Measurements from ENCODE around the gene CIAO3. TPM values are rescaled to one million over a fixed set of nuclear protein-coding genes. Genes with fewer than 3 reads are reported as not detected.

CIAO3 gene
- total RNA-seq, 2 donors from 2014 or later = 25.4 to 26.4 TPM

DNA sequence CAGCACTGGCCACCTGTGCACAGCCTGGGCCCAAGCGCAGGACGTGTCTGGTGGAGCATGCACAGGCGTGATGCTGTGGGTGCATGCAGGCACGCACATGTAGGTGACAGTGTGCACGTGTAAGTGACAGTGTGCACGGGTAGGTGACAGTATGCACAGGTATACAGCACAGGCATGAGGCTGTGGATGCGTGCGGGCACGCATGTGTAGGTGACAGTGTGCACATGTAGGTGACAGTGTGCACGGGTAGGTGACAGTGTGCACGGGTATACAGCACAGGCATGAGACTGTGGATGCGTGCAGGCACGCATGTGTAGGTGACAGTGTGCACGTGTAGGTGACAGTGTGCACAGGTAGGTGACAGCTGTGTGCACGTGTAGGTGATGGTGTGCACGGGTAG, 39.5 kb upstream of the CIAO3 start:
- intact Hi-C loops (cut with DNase I) = no loop called here
- H3K36me3 ChIP-seq (replicated peaks in 1 of 2; ENCODE audit: insufficient read depth in 1 of 2, low read depth in 2 of 2) = no peaks in the 10 kb centered on the region
- no peak overlapping the region for H3K27ac ChIP-seq
- no peak overlapping the region for H3K4me3 ChIP-seq
- DNase-seq (no peak), ATAC-seq (no peak)
- H3K9me3 ChIP-seq = no peaks in the 10 kb centered on the region
- H3K4me1 ChIP-seq = peaks cover 8% of the 10 kb centered on the region
- H3K27me3 ChIP-seq = peaks cover 0 to 10% of the 10 kb centered on the region in 2 donors
- WGBS, 2 donors = 59 to 72% methylated on average over 14 to 16 of the region's 16 CpGs
- TF ChIP-seq POLR2A (IDR thresholded peaks at IDR 0.05) = no peak
- TF ChIP-seq, protein P1, sequence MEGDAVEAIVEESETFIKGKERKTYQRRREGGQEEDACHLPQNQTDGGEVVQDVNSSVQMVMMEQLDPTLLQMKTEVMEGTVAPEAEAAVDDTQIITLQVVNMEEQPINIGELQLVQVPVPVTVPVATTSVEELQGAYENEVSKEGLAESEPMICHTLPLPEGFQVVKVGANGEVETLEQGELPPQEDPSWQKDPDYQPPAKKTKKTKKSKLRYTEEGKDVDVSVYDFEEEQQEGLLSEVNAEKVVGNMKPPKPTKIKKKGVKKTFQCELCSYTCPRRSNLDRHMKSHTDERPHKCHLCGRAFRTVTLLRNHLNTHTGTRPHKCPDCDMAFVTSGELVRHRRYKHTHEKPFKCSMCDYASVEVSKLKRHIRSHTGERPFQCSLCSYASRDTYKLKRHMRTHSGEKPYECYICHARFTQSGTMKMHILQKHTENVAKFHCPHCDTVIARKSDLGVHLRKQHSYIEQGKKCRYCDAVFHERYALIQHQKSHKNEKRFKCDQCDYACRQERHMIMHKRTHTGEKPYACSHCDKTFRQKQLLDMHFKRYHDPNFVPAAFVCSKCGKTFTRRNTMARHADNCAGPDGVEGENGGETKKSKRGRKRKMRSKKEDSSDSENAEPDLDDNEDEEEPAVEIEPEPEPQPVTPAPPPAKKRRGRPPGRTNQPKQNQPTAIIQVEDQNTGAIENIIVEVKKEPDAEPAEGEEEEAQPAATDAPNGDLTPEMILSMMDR (IDR thresholded peaks at IDR 0.05) = no peak

DNA sequence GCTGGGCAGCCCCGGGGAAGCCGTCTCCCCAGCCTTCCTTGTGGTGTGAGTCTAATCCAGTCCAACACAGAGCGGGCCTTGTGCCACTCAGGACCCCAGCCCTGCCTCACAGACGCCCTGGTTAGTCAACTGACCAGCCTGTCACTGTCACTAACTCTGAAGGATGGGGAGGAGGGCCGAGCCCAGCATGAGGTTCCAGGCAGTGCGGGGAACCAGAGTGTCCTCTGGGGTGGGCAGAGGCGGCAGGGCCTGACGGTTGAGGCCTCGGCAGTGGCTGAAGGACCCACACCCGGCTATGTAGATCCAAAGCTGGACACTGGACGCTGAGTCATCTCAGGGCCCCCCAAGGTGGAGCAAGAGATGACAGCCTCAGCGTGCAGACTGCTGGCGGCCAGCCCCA, 38.8 kb upstream of the CIAO3 start:
- 35 to 65% methylated on average over 2 to 13 of the region's 13 CpGs for WGBS, 2 donors
- DNase-seq = no peak
- intact Hi-C loops (cut with DNase I) = no loop called here

DNA sequence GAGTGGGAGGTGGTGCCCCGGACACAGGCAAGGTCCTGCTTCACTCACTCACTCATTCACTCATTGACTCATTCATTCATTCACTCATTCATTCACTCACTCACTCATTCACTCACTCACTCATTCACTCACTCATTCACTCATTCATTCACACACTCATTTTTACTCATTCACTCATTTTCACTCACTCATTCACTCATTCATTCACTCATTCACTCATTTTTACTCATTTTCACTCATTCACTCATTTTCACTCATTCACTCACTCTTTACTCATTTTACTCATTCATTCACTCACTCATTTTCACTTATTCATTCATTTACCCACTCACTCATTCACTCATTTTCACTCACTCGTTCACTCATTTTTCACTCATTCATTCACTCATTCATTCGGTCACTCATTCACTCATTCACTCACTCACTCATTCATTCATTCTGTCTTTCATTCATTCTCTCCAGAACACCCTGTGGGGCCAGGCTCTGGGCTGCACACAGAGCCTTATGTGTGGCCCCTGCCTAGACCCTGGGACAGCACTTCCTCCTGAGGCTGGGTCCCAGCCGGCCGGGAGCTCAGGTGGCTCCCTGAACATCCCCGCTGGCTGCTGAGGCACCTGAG, 38.2 kb upstream of the CIAO3 start:
- Histone ChIP-seq H3K4me3 (no peak overlapping the region), H3K27me3 (peaks cover 0 to 10% of the 10 kb centered on the region in 2 donors), H3K9me3 (no peaks in the 10 kb centered on the region), H3K36me3 (replicated peaks in 1 of 2; ENCODE audit: insufficient read depth in 1 of 2, low read depth in 2 of 2) (no peaks in the 10 kb centered on the region), H3K27ac (no peak overlapping the region), H3K4me1 (peaks cover 5% of the 10 kb centered on the region)
- no peak for DNase-seq
- 65 to 67% methylated on average over 6 of the region's 6 CpGs for WGBS, 2 donors
- intact Hi-C loops (cut with DNase I) = no loop called here
- no peak for TF ChIP-seq POLR2A (IDR thresholded peaks at IDR 0.05)
- TF ChIP-seq, protein P1 (IDR thresholded peaks at IDR 0.05) = no peak
- ATAC-seq = no peak

More for the DNA sequence above, 38.8 kb upstream of the CIAO3 start:
- Histone ChIP-seq H3K9me3 (no peaks in the 10 kb centered on the region), H3K27ac (no peak overlapping the region), H3K27me3 (peaks cover 0 to 10% of the 10 kb centered on the region in 2 donors), H3K4me3 (no peak overlapping the region), H3K4me1 (peaks cover 8% of the 10 kb centered on the region), H3K36me3 (replicated peaks in 1 of 2; ENCODE audit: insufficient read depth in 1 of 2, low read depth in 2 of 2) (no peaks in the 10 kb centered on the region)
- no peak for TF ChIP-seq POLR2A (IDR thresholded peaks at IDR 0.05)
- TF ChIP-seq, protein P1 (IDR thresholded peaks at IDR 0.05) = no peak
- ATAC-seq = no peak

DNA sequence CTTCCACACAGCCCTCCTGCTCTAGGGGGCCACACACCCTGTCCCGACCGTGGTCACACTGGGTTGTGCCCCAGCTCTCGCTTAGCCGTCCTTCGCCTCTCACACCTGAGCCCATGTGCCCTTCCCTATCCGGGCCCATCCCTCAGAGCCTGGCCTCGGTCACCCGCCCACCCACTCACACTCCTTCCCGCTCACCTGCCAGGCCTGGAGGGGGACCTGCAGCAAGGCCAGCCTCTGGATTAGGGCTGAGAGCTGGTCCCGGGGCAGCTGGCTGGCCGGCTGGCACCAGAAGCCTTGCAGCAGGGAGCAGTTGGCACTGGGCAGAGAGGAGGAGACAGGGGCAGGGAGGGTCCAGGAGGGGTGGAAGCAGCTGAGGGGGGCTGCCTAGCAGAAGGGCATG, 37.6 kb upstream of the CIAO3 start:
- no peak overlapping the region for H3K4me3 ChIP-seq
- H3K27ac ChIP-seq = no peak overlapping the region
- no peak for ATAC-seq
- H3K36me3 ChIP-seq (replicated peaks in 1 of 2; ENCODE audit: insufficient read depth in 1 of 2, low read depth in 2 of 2) = no peaks in the 10 kb centered on the region
- intact Hi-C loops (cut with DNase I) = no loop called here
- WGBS, 2 donors = 54 to 64% methylated on average over 11 of the region's 11 CpGs
- H3K4me1 ChIP-seq = no peaks in the 10 kb centered on the region
- no peaks in the 10 kb centered on the region for H3K9me3 ChIP-seq
- DNase-seq = no peak
- no peak for TF ChIP-seq POLR2A (IDR thresholded peaks at IDR 0.05)
- TF ChIP-seq, protein P1 (IDR thresholded peaks at IDR 0.05) = no peak
- peaks cover 0 to 6% of the 10 kb centered on the region in 2 donors for H3K27me3 ChIP-seq

DNA sequence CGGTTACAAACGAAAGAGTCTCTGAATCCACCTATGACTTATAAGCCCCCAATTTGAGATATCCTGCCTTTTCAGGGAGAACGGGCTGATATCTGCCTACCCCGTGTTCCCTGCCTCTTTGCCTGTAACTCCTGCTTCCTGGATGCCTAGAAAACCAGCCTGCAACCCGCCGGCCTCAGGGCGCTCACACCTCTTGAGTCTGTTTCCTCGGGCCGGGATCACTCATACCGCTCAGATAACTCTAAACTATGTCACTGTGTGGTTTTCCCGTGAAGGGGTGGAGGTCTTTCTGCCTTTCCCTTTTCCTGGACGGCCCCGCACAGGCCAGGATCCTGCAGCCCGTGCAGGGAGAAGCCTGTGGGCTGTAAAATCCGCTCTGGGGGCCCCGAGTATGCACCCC, 37.0 kb upstream of the CIAO3 start:
- peaks cover 0 to 2% of the 10 kb centered on the region in 2 donors for H3K27me3 ChIP-seq
- intact Hi-C loops (cut with DNase I) = no loop called here
- 28 to 36% methylated on average over 14 to 16 of the region's 16 CpGs for WGBS, 2 donors

More for the DNA sequence above, 37.0 kb upstream of the CIAO3 start:
- TF ChIP-seq, protein P1 (IDR thresholded peaks at IDR 0.05) = no peak
- no peak for TF ChIP-seq POLR2A (IDR thresholded peaks at IDR 0.05)
- no peak for DNase-seq
- Histone ChIP-seq H3K4me1 (no peaks in the 10 kb centered on the region), H3K4me3 (no peak overlapping the region), H3K36me3 (replicated peaks in 1 of 2; ENCODE audit: insufficient read depth in 1 of 2, low read depth in 2 of 2) (no peaks in the 10 kb centered on the region), H3K27ac (no peak overlapping the region), H3K9me3 (no peaks in the 10 kb centered on the region)
- no peak for ATAC-seq
